Activated naive CD4-positive, alpha-beta T cell (primary cell): ENCODE results near the gene FAM181A.
A peak's percentile ranks its signal among the peaks of the same experiment; 100 is the strongest.

Source experiments
- DNase-seq, 4 experiments: peaks; one replicate each; lab custom pipeline; 2025; lab: John Stamatoyannopoulos, UW

FAM181A gene

DNA sequence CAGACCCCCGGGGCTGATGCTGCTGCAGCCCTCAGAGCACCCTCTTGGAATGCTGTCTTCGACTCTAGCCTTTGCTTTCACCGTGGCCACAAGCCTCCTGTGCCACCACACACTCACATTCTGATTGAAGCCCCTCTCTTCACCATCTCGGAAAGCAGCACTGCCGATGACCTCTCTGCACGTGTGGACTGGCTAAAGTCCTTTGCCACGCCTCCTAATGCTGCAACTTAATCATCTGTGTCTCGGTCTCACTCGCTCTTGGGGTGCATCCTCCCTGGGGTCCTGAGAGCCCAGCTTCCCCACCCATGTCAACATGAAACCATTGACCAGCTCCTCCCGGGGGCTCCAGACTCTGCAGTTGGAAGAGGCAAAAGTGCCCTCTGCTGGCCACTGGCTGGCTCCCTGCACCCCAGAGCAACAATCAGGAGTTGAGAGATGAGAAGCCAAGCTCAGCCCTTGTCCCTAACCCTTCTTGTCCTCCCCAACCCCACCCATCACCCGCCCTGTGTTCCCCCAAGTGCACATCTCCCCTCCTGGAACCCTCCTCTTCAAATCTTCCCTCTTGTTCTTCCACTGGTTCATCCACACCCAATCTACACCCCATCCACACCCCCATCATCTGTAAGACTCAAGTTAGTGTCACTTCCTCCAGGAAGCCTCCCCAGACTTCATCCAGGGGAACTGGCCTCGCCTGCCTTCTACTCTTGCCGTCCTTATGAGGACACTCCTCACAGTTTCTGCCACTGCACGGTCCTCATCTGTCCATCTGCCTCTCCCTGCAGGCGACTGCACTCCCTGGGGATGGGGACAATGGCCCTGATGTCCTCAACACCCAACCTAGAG lies 23.6 kb upstream of the FAM181A start:
- no peak for DNase-seq

GRCh38 chr14:93905623-93906022 lies 21.5 kb upstream of the FAM181A start:
- DNase-seq = no peak

- peak in 1 of 4 experiments; percentile 6 for DNase-seq
These were observed 20.5 kb upstream of the FAM181A start for GRCh38 chr14:93906341-93907329.

DNA sequence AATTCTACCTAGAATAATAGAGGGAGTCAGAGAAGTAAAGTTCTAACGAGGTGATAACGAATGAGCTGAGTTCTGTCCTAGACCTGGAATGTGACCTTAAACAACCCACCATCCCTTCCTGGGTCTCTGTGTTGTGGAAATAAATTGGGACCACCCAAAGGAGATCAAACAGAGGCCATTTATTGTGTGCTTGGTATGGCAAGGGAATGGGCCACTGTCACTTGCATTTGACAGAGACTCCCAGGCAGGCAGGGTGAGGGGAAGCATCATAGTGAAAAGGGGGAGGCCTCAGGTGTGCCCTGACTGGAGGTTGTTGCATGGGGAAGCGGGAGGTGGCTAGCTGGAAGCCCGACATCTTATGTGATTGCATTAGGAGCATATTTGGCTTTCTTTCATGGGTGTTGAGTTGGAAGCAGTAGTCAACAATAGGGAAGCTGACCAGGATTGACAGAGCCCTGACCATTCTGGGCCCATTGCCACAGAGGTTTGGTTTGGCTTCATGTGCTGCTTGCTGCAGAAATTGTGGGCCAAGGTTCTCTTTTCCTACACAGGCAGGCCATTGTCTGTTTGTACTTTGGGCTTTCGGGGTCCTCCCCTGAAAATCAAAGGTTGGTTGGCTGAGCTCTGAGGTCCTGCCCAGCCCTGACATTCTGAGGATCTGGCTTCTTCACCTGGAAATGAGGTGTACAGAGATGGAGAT lies 17.6 kb upstream of the FAM181A start:
- DNase-seq = no peak

GRCh38 chr14:93911975-93912615 lies 15.0 kb upstream of the FAM181A start:
- no peak for DNase-seq

- no peak for DNase-seq
These were observed 14.4 kb upstream of the FAM181A start for GRCh38 chr14:93912782-93913181.

- no peak for DNase-seq
These were observed 12.9 kb upstream of the FAM181A start for GRCh38 chr14:93914278-93914677.

DNA sequence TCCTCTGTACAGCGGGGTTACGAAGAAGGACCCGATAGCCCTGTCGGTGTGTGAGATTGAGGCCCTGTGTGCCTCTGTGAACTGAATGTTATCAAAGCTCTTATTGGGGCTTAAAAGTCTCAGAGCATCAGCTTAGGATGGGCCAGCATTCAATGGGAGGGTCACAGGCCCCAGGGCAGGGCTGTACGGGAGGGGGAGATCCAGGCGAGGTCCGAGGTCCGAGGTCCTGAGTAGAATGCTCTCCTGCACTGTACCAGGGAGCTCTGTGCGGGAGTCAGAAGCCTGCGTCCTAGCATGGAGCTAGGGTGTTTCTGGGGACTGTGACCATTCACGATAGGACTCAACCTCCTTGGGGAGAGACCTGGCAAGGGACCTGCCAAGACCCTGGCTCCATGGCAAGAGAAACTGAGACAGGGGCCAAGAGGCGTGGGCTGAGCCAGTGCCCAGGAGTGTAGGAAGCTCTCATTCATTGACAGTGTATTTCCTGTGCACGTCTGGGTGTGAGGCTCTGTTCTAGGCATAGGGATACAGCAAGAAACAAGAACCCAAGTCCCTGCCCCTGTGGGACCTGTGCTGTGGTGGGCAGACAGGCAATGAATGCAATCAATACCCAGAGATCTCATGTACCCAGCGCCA lies 12.0 kb upstream of the FAM181A start:
- DNase-seq = no peak

DNA sequence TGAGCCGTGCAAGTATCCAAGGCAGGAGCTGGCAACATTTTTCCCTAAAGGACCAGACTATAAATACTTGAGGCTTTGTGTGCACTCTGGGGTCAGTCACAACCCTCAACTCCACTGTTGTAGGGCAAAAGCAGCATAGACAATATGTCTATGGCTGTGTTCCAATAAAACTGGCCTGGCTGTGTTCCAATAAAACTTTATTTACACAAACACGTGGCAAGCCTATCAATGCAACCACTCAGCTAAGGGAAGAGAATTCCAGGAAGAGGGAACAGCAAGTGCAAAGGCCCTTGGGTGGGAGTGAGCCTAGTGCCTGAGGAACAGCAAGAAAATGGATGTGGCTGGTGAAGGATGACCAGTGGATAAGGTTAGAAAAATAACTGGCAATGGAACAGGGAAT lies 11.3 kb upstream of the FAM181A start:
- no peak for DNase-seq

- DNase-seq = no peak
These were observed 10.6 kb upstream of the FAM181A start for GRCh38 chr14:93916498-93916897.

DNA sequence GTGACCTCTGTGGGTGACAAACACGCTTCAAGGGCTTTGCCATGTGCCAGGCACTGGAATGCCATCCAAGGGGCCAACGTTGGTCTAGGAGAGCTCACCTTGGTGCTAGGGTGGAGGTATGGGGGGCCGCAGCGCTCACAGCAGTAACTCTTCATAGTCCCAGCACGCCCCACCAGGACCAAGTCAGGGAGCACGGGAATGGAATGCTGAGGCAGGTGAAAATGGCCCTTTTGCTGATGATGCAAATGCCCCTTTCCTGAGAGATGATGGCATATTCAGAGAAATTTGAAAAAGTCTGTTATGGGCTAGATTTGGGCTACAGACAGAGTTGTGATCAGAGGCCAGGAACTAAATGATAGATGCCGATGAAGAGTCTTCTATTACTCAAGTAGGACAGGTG lies 10.0 kb upstream of the FAM181A start:
- no peak for DNase-seq

GRCh38 chr14:93921001-93921806 lies 5.9 kb upstream of the FAM181A start:
- no peak for DNase-seq

DNA sequence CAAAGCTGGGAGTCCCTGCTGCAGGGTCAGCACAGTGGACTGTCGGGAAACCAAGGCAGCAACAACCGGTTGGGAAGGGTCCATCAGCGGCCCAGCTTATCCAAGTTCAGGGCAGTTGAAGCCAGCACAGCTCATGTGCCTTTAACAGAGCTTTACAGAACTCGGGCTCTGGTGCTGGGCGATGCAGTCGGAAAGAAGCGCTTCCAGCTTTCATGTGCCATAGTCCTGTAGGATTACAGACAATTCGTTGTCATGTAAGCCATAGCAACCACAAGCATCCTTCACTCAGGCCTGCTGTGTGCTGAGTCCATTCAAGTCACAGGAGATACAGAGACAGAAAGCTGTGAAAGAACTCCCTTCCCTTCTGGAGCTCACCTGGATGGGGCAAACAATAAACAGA lies 3.5 kb upstream of the FAM181A start:
- no peak for DNase-seq

DNA sequence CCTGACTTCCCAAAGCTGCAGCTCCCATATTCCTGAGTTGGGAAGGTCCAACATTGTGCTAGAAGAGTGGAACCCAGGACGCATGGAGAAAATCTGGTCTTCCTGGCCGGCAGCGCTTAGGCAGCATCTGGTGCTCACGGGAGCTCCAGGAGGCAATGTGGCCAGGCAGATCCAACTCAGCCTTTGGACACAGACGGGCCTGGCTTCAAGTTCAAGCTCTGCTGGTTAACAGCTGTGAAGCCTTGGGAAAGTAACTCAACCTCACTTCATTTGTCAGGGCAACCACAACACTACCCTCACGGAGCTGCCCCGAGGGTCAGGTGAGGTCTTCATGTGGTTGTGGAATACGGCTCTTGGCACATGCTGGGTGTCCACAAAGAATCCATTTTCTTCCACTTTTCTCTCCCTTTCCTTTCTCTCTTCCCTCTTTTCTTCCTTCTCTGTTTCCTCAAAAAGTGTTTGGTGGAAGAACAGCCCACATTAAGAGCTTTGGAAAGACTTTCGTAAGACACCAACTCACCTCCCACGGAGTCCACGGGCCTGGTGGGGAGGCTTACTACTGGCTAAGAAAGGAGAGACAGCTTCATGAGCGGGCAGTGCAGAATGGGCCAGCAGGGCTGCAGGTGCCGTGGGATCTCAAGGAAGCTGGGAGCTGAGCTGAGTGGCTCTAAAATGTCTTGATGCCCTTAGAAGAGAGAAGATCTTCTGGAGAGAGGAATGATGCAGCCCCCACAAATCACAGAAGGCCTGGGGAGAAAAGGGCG lies 2.4 kb upstream of the FAM181A start:
- DNase-seq = no peak

DNA sequence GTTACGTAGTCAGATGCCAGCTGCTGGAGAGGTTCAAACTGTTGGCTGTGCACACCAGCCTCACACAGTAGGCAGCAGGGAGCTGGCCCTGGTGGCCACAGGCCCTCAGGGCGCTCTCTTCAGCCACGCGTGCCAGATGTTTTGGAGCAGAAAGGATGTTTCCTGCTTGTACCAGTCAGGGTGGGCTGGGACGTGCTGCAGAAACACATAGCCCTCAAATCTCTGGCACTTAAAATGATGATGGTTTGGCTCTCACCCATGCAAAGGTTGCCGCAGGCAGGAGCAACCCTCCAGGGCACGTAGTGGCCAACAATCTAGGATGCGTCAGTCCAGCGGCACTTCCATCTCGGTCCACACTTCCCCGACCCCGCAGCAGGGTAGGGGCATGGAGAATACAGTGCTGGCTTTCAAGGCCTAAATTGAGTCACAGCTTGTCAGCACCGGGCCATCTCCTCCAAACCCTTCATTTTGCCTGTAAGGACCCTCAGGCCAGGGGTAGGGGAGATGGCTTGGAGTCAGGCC lies 1.7 kb upstream of the FAM181A start:
- no peak for DNase-seq

DNA sequence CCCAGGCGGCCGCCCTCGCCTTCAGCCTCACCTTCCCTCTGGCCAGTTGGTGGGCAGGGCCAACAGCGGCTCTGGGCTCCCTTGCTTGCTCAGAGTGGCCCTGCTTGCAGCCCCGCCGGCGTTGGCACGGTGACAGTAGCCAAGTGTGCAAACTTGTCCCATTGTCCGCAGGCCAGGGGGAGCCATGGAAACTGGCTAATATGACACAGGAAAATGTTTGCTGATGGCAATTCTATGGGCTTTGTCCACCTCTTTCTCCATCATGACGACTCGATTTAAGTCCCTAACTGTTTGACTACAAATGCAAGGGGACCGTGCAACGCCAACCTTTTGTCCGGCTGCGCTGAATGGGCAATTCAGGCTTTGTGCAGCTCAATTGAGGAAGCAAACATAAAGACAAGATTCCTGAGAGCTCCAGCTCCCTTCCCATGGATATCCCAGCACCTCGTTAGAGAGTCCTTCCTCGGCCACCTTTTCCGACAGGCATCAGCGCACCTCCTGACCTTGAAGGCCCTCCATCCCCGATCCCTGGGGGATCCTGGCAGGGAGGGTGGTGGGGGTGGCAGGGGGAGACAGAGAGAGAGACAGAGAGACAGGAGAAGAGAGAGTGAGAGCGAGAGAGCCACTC lies 785 bp upstream of the FAM181A start:
- DNase-seq = no peak

GRCh38 chr14:93927800-93928145 lies 629 bp downstream of the FAM181A start:
- no peak for DNase-seq

GRCh38 chr14:93928184-93929047 lies 1.3 kb downstream of the FAM181A start:
- no peak for DNase-seq
